Measurements from ENCODE around the gene IL11RA. TPM values are rescaled to one million over a fixed set of nuclear protein-coding genes. Genes with fewer than 3 reads are reported as not detected.

The IL11RA gene
- total and polyA plus RNA-seq, 10 of the 15 experiments (the other 5 are each of a cell fraction or from before 2014, with no cell fraction given), result 0.32 to 5.8 (median 2.2) TPM

DNA sequence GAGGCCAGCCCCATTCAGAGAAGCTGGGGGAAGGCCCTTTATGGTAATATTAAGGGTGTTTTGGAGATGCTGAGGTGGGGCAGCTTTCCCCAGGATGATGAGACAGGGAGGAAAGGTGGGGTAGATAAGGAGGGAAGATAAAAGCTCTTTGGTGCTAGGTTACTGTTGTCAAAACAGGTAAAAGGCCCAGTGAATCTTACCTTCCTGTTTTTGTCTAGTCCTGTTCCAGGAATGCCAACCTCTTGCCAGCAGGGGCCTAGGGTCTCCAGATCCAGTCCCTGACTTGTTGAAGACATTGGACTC, 11.3 kb downstream of the IL11RA start:
- H4K20me1 ChIP-seq (ENCODE audit: control insufficient read depth, insufficient read depth), result no peaks in the 10 kb centered on the region
- no peak for TF ChIP-seq KAT2A (conservative IDR thresholded peaks at IDR 0.05; ENCODE audit: control insufficient read depth, low read depth, low read length)
- no peak for TF ChIP-seq ZSCAN29 (IDR thresholded peaks at IDR 0.05)
- no peak for TF ChIP-seq RBBP5 (conservative IDR thresholded peaks at IDR 0.05)
- TF ChIP-seq BCL11A (IDR thresholded peaks at IDR 0.05; ENCODE audit: low read depth, low read length), result no peak
- TF ChIP-seq, protein P1, sequence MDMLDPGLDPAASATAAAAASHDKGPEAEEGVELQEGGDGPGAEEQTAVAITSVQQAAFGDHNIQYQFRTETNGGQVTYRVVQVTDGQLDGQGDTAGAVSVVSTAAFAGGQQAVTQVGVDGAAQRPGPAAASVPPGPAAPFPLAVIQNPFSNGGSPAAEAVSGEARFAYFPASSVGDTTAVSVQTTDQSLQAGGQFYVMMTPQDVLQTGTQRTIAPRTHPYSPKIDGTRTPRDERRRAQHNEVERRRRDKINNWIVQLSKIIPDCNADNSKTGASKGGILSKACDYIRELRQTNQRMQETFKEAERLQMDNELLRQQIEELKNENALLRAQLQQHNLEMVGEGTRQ (IDR thresholded peaks at IDR 0.05; ENCODE audit: borderline replicate concordance, low read depth, low read length), result no peak
- TF ChIP-seq, protein P2, sequence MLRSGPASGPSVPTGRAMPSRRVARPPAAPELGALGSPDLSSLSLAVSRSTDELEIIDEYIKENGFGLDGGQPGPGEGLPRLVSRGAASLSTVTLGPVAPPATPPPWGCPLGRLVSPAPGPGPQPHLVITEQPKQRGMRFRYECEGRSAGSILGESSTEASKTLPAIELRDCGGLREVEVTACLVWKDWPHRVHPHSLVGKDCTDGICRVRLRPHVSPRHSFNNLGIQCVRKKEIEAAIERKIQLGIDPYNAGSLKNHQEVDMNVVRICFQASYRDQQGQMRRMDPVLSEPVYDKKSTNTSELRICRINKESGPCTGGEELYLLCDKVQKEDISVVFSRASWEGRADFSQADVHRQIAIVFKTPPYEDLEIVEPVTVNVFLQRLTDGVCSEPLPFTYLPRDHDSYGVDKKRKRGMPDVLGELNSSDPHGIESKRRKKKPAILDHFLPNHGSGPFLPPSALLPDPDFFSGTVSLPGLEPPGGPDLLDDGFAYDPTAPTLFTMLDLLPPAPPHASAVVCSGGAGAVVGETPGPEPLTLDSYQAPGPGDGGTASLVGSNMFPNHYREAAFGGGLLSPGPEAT (IDR thresholded peaks at IDR 0.05; ENCODE audit: low read depth), result no peak
- no peak for TF ChIP-seq ZBTB33 (IDR thresholded peaks at IDR 0.05)
- no peak for TF ChIP-seq KLF5 (IDR thresholded peaks at IDR 0.05; ENCODE audit: partially characterized antibody)
- H3K4me2 ChIP-seq (ENCODE audit: control insufficient read depth, insufficient read depth), result 0 out of 2 replicates have a peak overlapping the region, but pooled peaks have one; percentile 25
- ATAC-seq, result no peak
- no peaks in the 10 kb centered on the region for H3K9me3 ChIP-seq (replicated peaks; ENCODE audit: control insufficient read depth, insufficient read depth, low read length)
- intact Hi-C loops (cut with micrococcal nuclease; ENCODE audit: unreplicated experiment), result no loop called here
- H3K36me3 ChIP-seq (ENCODE audit: control insufficient read depth in 2 of 2, insufficient read depth in 2 of 2, low read length in 1 of 2), result no peaks in the 10 kb centered on the region
- no peaks in the 10 kb centered on the region for H3K27me3 ChIP-seq (replicated peaks in 1 of 2; ENCODE audit: control insufficient read depth in 2 of 2, insufficient read depth in 2 of 2, low read length in 1 of 2)
- no peak overlapping the region for H3K4me3 ChIP-seq
- no peak overlapping the region for H2AFZ ChIP-seq (ENCODE audit: control insufficient read depth, low read depth, low read length)
- H3K9ac ChIP-seq (ENCODE audit: control insufficient read depth, insufficient read depth, low read length), result no peak overlapping the region
- ChIA-PET POLR2A (interaction anchor here (1.4 kb wide), 1 partner anchor 43 kb away, joined by 3 read pairs; the partner anchor contains the start of gene DCTN3), CTCF (interaction anchor here (1.0 to 3.2 kb wide), 7 partner anchors 11 to 46 kb away, joined by 3 to 23 read pairs (median 5); partner anchors contain the start of genes GALT, IL11RA and SIGMAR1), RAD21 (ENCODE audit: unreplicated experiment) (no interaction called here), SMC1A (ENCODE audit: uncharacterized antibody, unreplicated experiment) (no interaction called here)
- H3K27ac ChIP-seq (ENCODE audit: control insufficient read depth, insufficient read depth), result no peak overlapping the region
- no TSS peak for BruUV-seq (replicated peaks)
- in situ Hi-C loops (cut with MboI), result no loop called here
- DNase-seq (ENCODE audit: low read depth, low spot score), result no peak
- peaks cover 9% of the 10 kb centered on the region for H3K4me1 ChIP-seq (ENCODE audit: control insufficient read depth, insufficient read depth, low read length)
- H3K79me2 ChIP-seq (ENCODE audit: control insufficient read depth, insufficient read depth, low read length), result no peaks in the 10 kb centered on the region
- no peak for FAIRE-seq
